IPS-18a (cell line): ENCODE results near the gene SP140L.
"Not testable (repeated sequence)": the region's sequence is repeated elsewhere in the genome, so short reads cannot be mapped to it uniquely, and the experiment has no call there.

Source experiments
- H3K27ac ChIP-seq: one replicate; pipeline ENCODE4 v1.5.1; 2013; ENCODE audit warnings: low read length
- H3K27me3 ChIP-seq: one replicate; pipeline ENCODE4 v1.6.1; 2013; ENCODE audit warnings: mild to moderate bottlenecking, low read length; ENCODE audit not compliant: control insufficient read depth, insufficient read depth
- H3K36me3 ChIP-seq: one replicate; pipeline ENCODE4 v1.6.1; 2013; ENCODE audit warnings: low read depth, low read length; ENCODE audit not compliant: control insufficient read depth
- H3K4me1 ChIP-seq: one replicate; pipeline ENCODE4 v1.6.1; 2013; ENCODE audit warnings: low read depth, low read length; ENCODE audit not compliant: control insufficient read depth
- H3K4me3 ChIP-seq: one replicate; pipeline ENCODE4 v1.5.1; 2013; ENCODE audit warnings: low read length
- H3K9ac ChIP-seq: one replicate; pipeline ENCODE4 v1.6.1; 2013; ENCODE audit warnings: mild to moderate bottlenecking, low read length, moderate library complexity
- H3K9me3 ChIP-seq: one replicate; pipeline ENCODE4 v1.6.1; 2013; ENCODE audit warnings: low read depth, low read length; ENCODE audit not compliant: control insufficient read depth

The SP140L gene

DNA sequence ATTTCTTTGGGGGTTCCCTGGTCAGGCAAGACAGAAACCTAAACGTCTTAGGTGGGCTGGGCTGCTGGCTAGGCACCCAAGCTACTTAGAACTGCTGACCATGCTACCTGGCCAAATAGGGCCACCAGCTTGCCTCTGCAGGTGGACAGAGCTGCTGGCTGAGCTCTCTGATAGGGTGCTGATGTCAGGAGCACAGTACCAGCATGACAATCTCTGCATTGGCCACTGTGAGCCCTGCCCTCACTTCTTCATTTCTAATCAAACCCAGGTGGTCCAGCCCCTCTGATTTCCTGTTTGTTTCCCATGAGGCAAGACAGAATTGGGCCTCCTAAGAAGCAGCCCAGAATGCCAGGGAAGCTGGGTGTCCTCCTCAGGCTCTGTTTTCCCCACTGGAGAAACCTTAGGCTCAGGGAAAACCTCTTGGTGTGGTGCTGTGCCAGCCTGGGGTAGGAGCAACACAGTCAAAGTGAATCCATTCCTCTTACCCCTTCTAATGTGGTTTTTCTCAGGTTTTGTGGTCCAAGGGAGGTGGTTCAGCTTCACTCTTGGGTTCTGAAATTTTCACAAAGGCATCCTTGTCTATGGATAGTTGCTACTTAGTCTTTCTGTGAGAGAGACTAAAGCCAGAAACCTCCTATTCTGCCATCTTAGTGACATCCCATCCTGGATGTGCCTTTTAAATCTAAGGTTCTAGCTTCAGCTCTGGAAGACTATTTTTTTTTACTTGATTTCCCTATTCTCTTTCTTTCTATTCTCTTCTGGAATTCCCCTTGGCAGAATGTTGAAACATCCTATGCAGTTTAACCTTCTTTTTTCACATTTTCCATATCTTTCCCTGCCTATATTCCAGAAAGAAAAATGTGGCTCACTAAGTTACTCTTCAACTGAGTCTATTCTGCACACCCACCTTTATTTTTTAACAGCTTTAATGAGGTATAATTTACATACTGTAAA is 104.2 kb downstream of the SP140L start:
- no peak overlapping the region for H3K27ac ChIP-seq
- no peak overlapping the region for H3K4me3 ChIP-seq
- H3K4me1 ChIP-seq: no peaks in the 10 kb centered on the region
- H3K9me3 ChIP-seq: no peaks in the 10 kb centered on the region
- no peak overlapping the region for H3K9ac ChIP-seq
- no peaks in the 10 kb centered on the region for H3K36me3 ChIP-seq
- no peaks in the 10 kb centered on the region for H3K27me3 ChIP-seq

DNA sequence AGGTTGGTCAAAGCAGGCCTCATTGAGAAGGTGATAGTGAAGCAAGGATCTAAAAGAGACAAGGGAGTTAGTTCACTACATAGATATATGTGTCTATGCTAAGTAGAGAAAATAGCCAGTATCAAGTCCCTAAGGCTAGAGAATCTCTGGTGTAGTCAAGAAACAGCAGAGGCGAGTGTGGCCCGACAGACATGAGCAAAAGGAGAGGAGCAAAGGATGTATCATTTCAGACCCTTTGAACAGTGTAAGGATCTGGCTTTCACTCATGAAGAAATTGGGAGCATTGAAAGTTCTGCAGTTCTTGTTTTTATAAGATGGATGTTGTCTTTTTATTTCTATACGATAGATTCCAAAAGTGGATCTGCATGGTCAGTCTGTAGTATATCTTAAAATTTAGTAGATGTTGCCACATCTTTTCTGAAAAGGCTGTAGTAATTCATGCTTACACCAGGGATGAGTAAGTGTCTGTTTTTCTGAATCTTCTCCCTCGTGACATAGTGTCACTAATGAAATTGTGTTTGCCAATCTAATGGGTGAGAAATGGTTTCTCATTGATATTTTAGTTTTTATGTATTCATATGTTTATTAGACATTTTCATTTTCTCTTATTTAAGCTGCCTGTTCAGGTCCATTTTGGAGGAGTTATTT is 107.8 kb downstream of the SP140L start:
- H3K27ac ChIP-seq: no peak overlapping the region
- no peaks in the 10 kb centered on the region for H3K36me3 ChIP-seq
- H3K9ac ChIP-seq: no peak overlapping the region
- H3K9me3 ChIP-seq: no peaks in the 10 kb centered on the region
- no peaks in the 10 kb centered on the region for H3K27me3 ChIP-seq
- H3K4me1 ChIP-seq: no peaks in the 10 kb centered on the region
- no peak overlapping the region for H3K4me3 ChIP-seq

DNA sequence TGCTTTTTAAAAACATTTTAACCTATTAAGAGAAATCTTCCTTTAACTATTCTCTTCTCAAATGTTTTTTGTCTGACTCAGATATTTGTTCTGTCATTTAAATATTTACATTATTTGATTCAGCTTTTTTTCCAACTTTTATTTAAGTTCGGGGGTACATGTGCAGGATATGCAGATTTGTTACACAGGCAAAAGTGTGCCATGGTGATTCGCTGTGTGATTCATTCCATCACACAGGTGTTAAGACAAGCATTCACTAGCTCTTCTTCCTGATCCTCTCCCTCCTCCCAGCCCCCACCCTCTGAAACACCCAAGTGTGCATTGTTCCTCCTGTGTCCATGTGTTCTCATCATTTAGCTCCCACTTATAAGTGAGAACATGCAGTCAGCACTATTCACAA is 108.4 kb downstream of the SP140L start:
- no peak overlapping the region for H3K27ac ChIP-seq
- H3K4me3 ChIP-seq: no peak overlapping the region
- no peaks in the 10 kb centered on the region for H3K9me3 ChIP-seq
- no peak overlapping the region for H3K9ac ChIP-seq
- no peaks in the 10 kb centered on the region for H3K4me1 ChIP-seq
- H3K36me3 ChIP-seq: no peaks in the 10 kb centered on the region
- H3K27me3 ChIP-seq: no peaks in the 10 kb centered on the region

DNA sequence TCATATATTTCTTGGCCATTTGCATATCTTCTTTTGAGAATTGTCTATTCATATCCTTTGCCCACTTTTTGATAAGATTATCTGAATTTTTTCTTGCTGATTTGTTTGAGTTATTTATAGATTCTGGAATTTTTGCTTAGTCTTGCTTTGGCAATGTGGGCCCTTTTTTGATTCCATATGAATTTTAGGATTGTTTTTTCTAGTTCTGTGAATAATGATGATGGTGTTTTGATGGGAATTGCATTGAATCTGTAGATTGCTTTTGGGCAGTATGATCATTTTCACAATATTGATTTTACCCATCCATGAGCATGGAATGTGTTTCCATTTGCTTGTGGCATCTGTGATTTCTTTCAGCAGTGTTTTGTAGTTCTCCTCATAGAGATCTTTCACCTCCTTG is 112.1 kb downstream of the SP140L start:
- not testable (repeated sequence) for H3K9ac ChIP-seq, H3K27me3 ChIP-seq, H3K9me3 ChIP-seq, H3K36me3 ChIP-seq, H3K27ac ChIP-seq, H3K4me1 ChIP-seq, H3K4me3 ChIP-seq

DNA sequence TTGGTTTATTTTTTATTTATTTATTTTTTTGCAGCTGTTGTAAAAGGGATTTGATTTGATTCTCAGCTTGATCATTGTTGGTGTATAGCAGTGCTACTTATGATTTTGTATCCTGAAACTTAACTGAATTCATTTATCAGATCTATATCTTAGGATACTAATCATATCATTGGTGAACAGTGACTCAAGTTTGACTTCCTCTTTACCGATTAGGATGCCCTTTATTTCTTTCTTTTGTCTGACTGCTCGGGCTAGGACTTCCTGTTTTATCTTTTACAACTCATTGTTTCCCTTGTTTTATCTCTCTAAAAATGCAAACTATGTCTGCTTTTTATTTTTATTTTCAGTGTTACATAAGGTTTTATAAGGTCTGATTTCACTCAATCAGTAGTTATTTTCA is 112.6 kb downstream of the SP140L start:
- H3K4me3 ChIP-seq: no peak overlapping the region
- no peak overlapping the region for H3K9ac ChIP-seq

DNA sequence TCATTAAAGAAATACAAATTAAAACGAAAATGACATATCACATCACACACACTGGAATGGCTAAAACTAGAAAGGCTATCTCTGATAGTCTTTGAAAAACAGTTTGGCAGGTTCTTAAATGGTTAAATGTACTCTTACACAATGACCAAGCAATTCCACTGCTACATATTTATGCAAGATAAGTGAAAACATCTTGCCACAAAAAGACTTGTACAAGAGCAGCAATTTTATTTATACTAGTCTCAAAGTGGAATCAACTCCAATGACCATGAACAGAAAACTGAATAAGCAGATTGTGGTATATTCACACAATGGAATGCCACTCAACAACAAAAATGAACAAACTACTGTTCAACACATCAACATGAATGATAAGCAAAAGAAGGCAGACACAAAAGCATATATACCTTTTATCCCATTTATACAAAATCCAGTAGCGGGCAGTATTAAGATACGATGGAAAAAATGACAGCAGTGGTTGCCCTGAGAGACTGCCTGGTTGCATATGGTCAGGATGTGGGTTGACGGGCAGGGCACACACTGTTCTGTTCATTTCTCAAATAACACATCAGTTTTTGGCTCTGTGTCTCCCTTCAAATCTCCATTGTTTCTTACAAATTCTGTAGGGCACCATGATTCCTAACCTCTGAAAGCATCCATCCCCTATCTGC is 114.4 kb downstream of the SP140L start:
- no peaks in the 10 kb centered on the region for H3K9me3 ChIP-seq
- H3K4me3 ChIP-seq: no peak overlapping the region
- no peaks in the 10 kb centered on the region for H3K27me3 ChIP-seq
- no peaks in the 10 kb centered on the region for H3K36me3 ChIP-seq
- no peaks in the 10 kb centered on the region for H3K4me1 ChIP-seq
- H3K9ac ChIP-seq: no peak overlapping the region
- H3K27ac ChIP-seq: no peak overlapping the region

More for the DNA sequence above, 112.6 kb downstream of the SP140L start:
- no peak overlapping the region for H3K27ac ChIP-seq
- no peaks in the 10 kb centered on the region for H3K27me3 ChIP-seq
- no peaks in the 10 kb centered on the region for H3K36me3 ChIP-seq
- H3K9me3 ChIP-seq: no peaks in the 10 kb centered on the region
- H3K4me1 ChIP-seq: no peaks in the 10 kb centered on the region

DNA sequence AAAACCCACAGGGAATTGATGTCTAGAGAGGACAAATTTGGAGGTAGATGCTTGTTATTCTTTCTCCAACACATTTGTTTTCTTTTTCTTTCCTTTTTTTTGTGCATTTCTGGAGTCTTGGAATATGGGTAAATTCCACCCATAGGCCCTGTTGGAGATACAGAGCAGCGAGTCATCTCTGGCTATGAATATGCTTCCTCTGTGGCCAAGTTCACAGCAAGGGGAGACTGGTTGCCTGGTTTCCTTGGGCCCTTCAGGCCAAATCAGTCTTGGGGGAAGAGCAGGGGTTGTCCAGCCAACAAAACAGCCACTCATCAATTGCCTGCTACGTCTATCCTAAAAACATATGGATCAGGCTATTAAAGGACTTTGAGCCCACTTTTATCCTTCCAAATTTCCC is 116.5 kb downstream of the SP140L start:
- H3K9ac ChIP-seq: no peak overlapping the region
- peaks cover 4% of the 10 kb centered on the region for H3K4me1 ChIP-seq
- H3K4me3 ChIP-seq: no peak overlapping the region
- H3K9me3 ChIP-seq: no peaks in the 10 kb centered on the region
- H3K27ac ChIP-seq: no peak overlapping the region
- H3K36me3 ChIP-seq: no peaks in the 10 kb centered on the region
- no peaks in the 10 kb centered on the region for H3K27me3 ChIP-seq

DNA sequence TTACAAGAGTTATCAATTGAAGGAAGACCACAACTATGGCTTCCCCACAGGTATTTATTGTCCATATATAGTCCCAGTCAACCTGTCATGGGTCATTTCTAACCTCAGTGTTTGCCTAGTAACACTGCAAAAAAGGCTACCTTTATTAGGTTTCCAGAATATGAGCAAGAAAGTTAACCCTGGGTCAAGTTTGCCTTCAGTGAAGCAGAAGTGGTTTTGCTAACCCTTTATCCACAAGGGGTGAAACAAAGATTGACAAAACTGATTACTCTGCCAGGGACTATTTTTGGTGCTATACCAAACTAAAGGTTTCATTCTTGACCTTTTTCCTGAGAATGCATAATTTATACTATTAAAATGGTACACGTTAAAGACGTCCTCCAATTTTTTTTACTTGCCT is 117.8 kb downstream of the SP140L start:
- no peaks in the 10 kb centered on the region for H3K9me3 ChIP-seq
- peaks cover 4% of the 10 kb centered on the region for H3K4me1 ChIP-seq
- no peaks in the 10 kb centered on the region for H3K36me3 ChIP-seq
- H3K9ac ChIP-seq: no peak overlapping the region
- H3K27me3 ChIP-seq: no peaks in the 10 kb centered on the region
- no peak overlapping the region for H3K27ac ChIP-seq
- H3K4me3 ChIP-seq: no peak overlapping the region

DNA sequence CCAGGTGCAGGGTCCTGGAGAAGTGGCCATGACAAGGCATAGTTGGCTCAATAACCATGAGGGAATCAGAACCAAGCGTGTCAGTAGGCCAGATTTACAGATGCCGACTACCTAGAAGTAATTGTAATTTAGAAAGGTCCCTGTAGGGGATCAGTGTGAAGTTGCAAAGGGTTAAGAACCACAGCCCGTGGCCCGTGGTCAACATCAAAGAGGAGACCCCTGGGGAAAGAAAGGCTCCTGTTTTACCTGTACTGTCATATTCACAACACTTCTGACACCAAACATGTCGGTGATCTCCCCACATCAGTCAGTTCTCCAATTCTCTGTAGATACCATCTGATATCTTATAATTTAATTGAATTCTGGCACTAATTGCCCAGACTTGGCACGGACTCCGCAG is 120.0 kb downstream of the SP140L start:
- no peaks in the 10 kb centered on the region for H3K9me3 ChIP-seq
- no peak overlapping the region for H3K27ac ChIP-seq
- H3K9ac ChIP-seq: no peak overlapping the region
- H3K4me3 ChIP-seq: no peak overlapping the region
- peaks cover 4% of the 10 kb centered on the region for H3K4me1 ChIP-seq
- no peaks in the 10 kb centered on the region for H3K27me3 ChIP-seq
- no peaks in the 10 kb centered on the region for H3K36me3 ChIP-seq

DNA sequence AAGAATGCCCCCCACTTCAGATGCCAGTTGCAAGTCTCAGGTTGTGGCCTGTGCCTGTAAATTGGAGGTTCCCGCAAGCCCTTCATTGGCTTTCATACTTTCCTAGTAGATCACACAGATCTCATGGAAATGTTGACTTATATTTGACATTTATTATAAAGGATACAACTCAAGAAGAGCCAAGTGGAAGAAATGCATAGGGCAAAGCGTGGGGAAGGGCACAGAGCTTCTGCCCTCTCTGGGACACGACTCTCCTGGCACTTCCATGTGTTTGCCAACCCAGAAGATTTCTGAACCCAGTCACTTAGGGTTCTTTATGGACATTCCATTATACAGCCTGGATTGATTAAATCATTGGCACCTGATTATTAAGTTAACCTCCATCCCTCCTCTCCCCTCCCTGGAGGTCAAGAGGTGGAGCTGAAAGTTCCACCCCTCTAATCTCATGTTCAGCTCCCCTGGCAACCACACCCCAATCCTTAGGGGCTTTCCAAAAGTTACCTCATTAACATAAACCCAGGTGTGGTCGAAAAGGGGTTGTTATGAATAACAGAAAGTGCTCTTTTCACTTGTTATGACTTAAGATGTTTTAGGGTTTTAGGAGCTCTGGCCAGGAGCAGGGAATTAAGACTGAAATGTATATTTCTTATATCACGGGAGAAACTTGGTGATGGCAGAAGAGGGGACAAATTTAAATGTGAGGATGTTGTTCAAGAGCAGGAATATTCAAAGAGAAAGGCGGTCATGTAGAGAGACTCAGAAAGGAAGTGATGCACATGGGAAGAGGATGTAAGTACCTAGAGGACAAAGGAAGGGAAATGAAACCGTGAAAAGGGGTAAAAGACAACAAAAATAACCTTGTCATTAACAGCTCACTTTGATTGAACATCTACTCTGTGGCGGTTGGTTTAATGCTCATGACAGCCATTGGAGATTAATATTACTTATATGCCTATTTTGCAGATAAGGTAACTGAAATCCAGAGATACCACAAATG is 120.8 kb downstream of the SP140L start:
- no peak overlapping the region for H3K9ac ChIP-seq
- H3K4me3 ChIP-seq: no peak overlapping the region
- peaks cover 4% of the 10 kb centered on the region for H3K4me1 ChIP-seq

More for the DNA sequence above, 120.8 kb downstream of the SP140L start:
- Histone ChIP-seq H3K36me3 (no peaks in the 10 kb centered on the region), H3K9me3 (no peaks in the 10 kb centered on the region), H3K27ac (no peak overlapping the region), H3K27me3 (no peaks in the 10 kb centered on the region)
